ENCODE measurements around the gene DCAF5. TPM values are rescaled to one million over a fixed set of nuclear protein-coding genes. Genes with fewer than 3 reads are reported as not detected.
"Not testable (repeated sequence)": the region's sequence is repeated elsewhere in the genome, so short reads cannot be mapped to it uniquely, and the experiment has no call there.

DCAF5 gene
- total and polyA plus RNA-seq, 4 experiments from 2014 or later, result 54.4 to 75.7 (median 71.4) TPM

GRCh38 chr14:69079188-69079742 lies 73.7 kb downstream of the DCAF5 start:
- peaks cover 58 to 69% of the 10 kb centered on the region in 2 donors for H3K36me3 Mint-ChIP-seq
- Histone ChIP-seq H3K27ac (ENCODE audit: low read depth, low read length) (no peak overlapping the region), H3K36me3 (ENCODE audit: insufficient read depth, low read length) (peaks cover 17% of the 10 kb centered on the region), H3K4me1 (ENCODE audit: insufficient read depth, low read length) (no peaks in the 10 kb centered on the region), H3K4me3 (ENCODE audit: low read length in 2 of 2) (no peak overlapping the region), H3K9me3 (ENCODE audit: control insufficient read depth in 1 of 2, low read length in 2 of 2) (no peaks in the 10 kb centered on the region), H3K27me3 (ENCODE audit: insufficient read depth, low read length) (no peaks in the 10 kb centered on the region)
- no peaks in the 10 kb centered on the region for H3K27me3 Mint-ChIP-seq
- intact Hi-C loops (cut with micrococcal nuclease), result no loop called here
- H3K4me3 Mint-ChIP-seq, result no peak overlapping the region
- H3K27ac Mint-ChIP-seq, result peak overlapping the region in 2 of 7 donors; percentile 11 to 32
- peaks cover 7 to 13% (median 10%) of the 10 kb centered on the region in 4 donors for H3K4me1 Mint-ChIP-seq
- H3K9me3 Mint-ChIP-seq, result no peaks in the 10 kb centered on the region
- ChIA-PET POLR2A (ENCODE audit: partially characterized antibody) (no interaction called here), CTCF (ENCODE audit: partially characterized antibody) (interaction anchor here (0.5 to 1.4 kb wide), 4 partner anchors 12 to 209 kb away, joined by 3 to 5 read pairs (median 4); no protein-coding TSS in a partner anchor)
- no peak for DNase-seq

GRCh38 chr14:69077841-69078240 lies 75.1 kb downstream of the DCAF5 start:
- intact Hi-C loops (cut with micrococcal nuclease), result no loop called here
- POLR2A ChIA-PET (ENCODE audit: partially characterized antibody), result no interaction called here
- CTCF ChIA-PET (ENCODE audit: partially characterized antibody), result no interaction called here
- peak overlapping the region in 1 of 7 donors; percentile 61 for H3K27ac Mint-ChIP-seq
- no peaks in the 10 kb centered on the region for H3K9me3 ChIP-seq (ENCODE audit: control insufficient read depth in 1 of 2, low read length in 2 of 2)
- peaks cover 17% of the 10 kb centered on the region for H3K36me3 ChIP-seq (ENCODE audit: insufficient read depth, low read length)
- H3K27me3 Mint-ChIP-seq, result no peaks in the 10 kb centered on the region
- peaks cover 57 to 71% of the 10 kb centered on the region in 2 donors for H3K36me3 Mint-ChIP-seq
- H3K4me1 ChIP-seq (ENCODE audit: insufficient read depth, low read length), result no peaks in the 10 kb centered on the region
- H3K27ac ChIP-seq (ENCODE audit: low read depth, low read length), result no peak overlapping the region
- no peak for DNase-seq
- no peaks in the 10 kb centered on the region for H3K27me3 ChIP-seq (ENCODE audit: insufficient read depth, low read length)
- H3K4me3 ChIP-seq (ENCODE audit: low read length in 2 of 2), result no peak overlapping the region
- H3K4me3 Mint-ChIP-seq, result no peak overlapping the region
- no peaks in the 10 kb centered on the region for H3K9me3 Mint-ChIP-seq
- H3K4me1 Mint-ChIP-seq, result peaks cover 0 to 16% (median 8%) of the 10 kb centered on the region in 4 donors

DNA sequence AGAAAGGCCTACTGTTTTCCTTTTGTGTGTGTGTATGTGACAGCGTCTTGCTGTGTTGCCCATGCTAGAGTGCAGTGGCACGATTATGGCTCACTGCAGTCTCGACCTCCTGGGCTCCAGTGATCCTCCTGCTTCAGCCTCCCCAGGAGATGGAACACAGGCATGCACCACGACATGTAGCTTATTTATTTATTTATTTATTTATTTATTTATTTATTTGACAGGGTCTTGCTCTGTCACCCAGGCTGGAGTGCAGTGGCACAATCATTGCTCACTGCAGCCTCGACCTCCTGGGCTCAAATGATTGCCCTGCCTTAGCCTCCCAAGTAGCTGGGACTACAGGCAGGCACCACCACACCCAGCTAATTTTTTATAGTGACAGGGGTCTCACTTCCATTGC lies 75.7 kb downstream of the DCAF5 start:
- POLR2A ChIA-PET (ENCODE audit: partially characterized antibody); H3K4me3 Mint-ChIP-seq; H3K4me3 ChIP-seq (ENCODE audit: low read length in 2 of 2); H3K9me3 Mint-ChIP-seq; CTCF ChIA-PET (ENCODE audit: partially characterized antibody); intact Hi-C loops (cut with micrococcal nuclease); H3K27ac ChIP-seq (ENCODE audit: low read depth, low read length); H3K27me3 ChIP-seq (ENCODE audit: insufficient read depth, low read length); H3K27me3 Mint-ChIP-seq; DNase-seq; H3K4me1 ChIP-seq (ENCODE audit: insufficient read depth, low read length); H3K27ac Mint-ChIP-seq; H3K9me3 ChIP-seq (ENCODE audit: control insufficient read depth in 1 of 2, low read length in 2 of 2): not testable (repeated sequence)
- H3K36me3 ChIP-seq (ENCODE audit: insufficient read depth, low read length), result peaks cover 20% of the 10 kb centered on the region
- peaks cover 0 to 16% (median 8%) of the 10 kb centered on the region in 4 donors for H3K4me1 Mint-ChIP-seq
- peaks cover 58 to 71% of the 10 kb centered on the region in 2 donors for H3K36me3 Mint-ChIP-seq

- DNase-seq, result no peak
- intact Hi-C loops (cut with micrococcal nuclease), result no loop called here
- H3K36me3 Mint-ChIP-seq, result peaks cover 56 to 70% of the 10 kb centered on the region in 2 donors
These were observed 76.6 kb downstream of the DCAF5 start for GRCh38 chr14:69076341-69076740.

GRCh38 chr14:69073915-69074314 lies 79.0 kb downstream of the DCAF5 start:
- H3K9me3 Mint-ChIP-seq, result no peaks in the 10 kb centered on the region
- H3K4me3 Mint-ChIP-seq, result no peak overlapping the region
- Histone ChIP-seq H3K4me1 (ENCODE audit: insufficient read depth, low read length) (no peaks in the 10 kb centered on the region), H3K27ac (ENCODE audit: low read depth, low read length) (no peak overlapping the region), H3K27me3 (ENCODE audit: insufficient read depth, low read length) (no peaks in the 10 kb centered on the region), H3K9me3 (ENCODE audit: control insufficient read depth in 1 of 2, low read length in 2 of 2) (no peaks in the 10 kb centered on the region), H3K36me3 (ENCODE audit: insufficient read depth, low read length) (peaks cover 13% of the 10 kb centered on the region), H3K4me3 (ENCODE audit: low read length in 2 of 2) (no peak overlapping the region)
- DNase-seq, result no peak
- peaks cover 0 to 10% (median 3%) of the 10 kb centered on the region in 4 donors for H3K4me1 Mint-ChIP-seq
- H3K27me3 Mint-ChIP-seq, result no peaks in the 10 kb centered on the region
- intact Hi-C loops (cut with micrococcal nuclease), result no loop called here
- H3K36me3 Mint-ChIP-seq, result peaks cover 44 to 74% of the 10 kb centered on the region in 2 donors
- CTCF ChIA-PET (ENCODE audit: partially characterized antibody), result interaction anchor here (1.0 to 1.4 kb wide), 2 partner anchors 10 to 16 kb away, joined by 4 to 5 read pairs; no protein-coding TSS in a partner anchor
- no peak overlapping the region for H3K27ac Mint-ChIP-seq
- POLR2A ChIA-PET (ENCODE audit: partially characterized antibody), result no interaction called here

More at GRCh38 chr14:69076341-69076740, 76.6 kb downstream of the DCAF5 start:
- no peaks in the 10 kb centered on the region for H3K27me3 Mint-ChIP-seq
- no peak overlapping the region for H3K27ac Mint-ChIP-seq
- CTCF ChIA-PET (ENCODE audit: partially characterized antibody), result no interaction called here
- H3K9me3 ChIP-seq (ENCODE audit: control insufficient read depth in 1 of 2, low read length in 2 of 2), result no peaks in the 10 kb centered on the region
- no peak overlapping the region for H3K4me3 ChIP-seq (ENCODE audit: low read length in 2 of 2)
- no peak overlapping the region for H3K27ac ChIP-seq (ENCODE audit: low read depth, low read length)
- no peaks in the 10 kb centered on the region for H3K4me1 ChIP-seq (ENCODE audit: insufficient read depth, low read length)
- no peaks in the 10 kb centered on the region for H3K27me3 ChIP-seq (ENCODE audit: insufficient read depth, low read length)
- no peak overlapping the region for H3K4me3 Mint-ChIP-seq
- H3K4me1 Mint-ChIP-seq, result peaks cover 0 to 16% (median 6%) of the 10 kb centered on the region in 4 donors
- H3K9me3 Mint-ChIP-seq, result no peaks in the 10 kb centered on the region
- H3K36me3 ChIP-seq (ENCODE audit: insufficient read depth, low read length), result peaks cover 15% of the 10 kb centered on the region
- POLR2A ChIA-PET (ENCODE audit: partially characterized antibody), result no interaction called here

GRCh38 chr14:69073429-69073828 lies 79.5 kb downstream of the DCAF5 start:
- Mint-ChIP-seq H3K9me3 (no peaks in the 10 kb centered on the region), H3K27me3 (no peaks in the 10 kb centered on the region), H3K27ac (peak overlapping the region in 1 of 7 donors; percentile 16), H3K36me3 (peaks cover 41 to 77% of the 10 kb centered on the region in 2 donors), H3K4me1 (peaks cover 0 to 10% (median 1%) of the 10 kb centered on the region in 4 donors), H3K4me3 (no peak overlapping the region)
- no peaks in the 10 kb centered on the region for H3K27me3 ChIP-seq (ENCODE audit: insufficient read depth, low read length)
- intact Hi-C loops (cut with micrococcal nuclease), result no loop called here
- ChIA-PET POLR2A (ENCODE audit: partially characterized antibody) (no interaction called here), CTCF (ENCODE audit: partially characterized antibody) (interaction anchor here (1.0 to 1.4 kb wide), 2 partner anchors 11 to 17 kb away, joined by 4 to 5 read pairs; no protein-coding TSS in a partner anchor)
- no peak overlapping the region for H3K4me3 ChIP-seq (ENCODE audit: low read length in 2 of 2)
- no peaks in the 10 kb centered on the region for H3K4me1 ChIP-seq (ENCODE audit: insufficient read depth, low read length)
- H3K36me3 ChIP-seq (ENCODE audit: insufficient read depth, low read length), result peaks cover 13% of the 10 kb centered on the region
- H3K27ac ChIP-seq (ENCODE audit: low read depth, low read length), result no peak overlapping the region
- DNase-seq, result no peak
- no peaks in the 10 kb centered on the region for H3K9me3 ChIP-seq (ENCODE audit: control insufficient read depth in 1 of 2, low read length in 2 of 2)

DNA sequence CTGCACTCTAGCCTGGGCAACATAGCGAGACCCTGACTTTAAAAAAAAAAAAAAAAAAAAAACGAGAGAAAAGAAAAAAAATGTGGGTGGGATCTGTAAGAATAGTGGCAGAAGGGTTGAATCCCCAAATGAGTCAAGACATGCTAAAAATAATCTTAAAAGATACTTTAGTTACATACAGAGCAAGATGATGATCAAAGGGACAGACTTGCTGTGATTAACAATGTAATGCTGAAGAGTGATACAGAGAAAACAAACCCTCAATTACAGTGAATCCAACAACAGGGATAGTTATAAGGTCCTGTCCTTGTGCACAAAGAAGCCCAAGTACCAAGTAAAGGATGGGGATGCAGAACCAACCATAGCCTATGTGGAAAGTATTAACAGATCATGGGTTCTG lies 80.3 kb downstream of the DCAF5 start:
- peaks cover 0 to 10% (median under 1%) of the 10 kb centered on the region in 4 donors for H3K4me1 Mint-ChIP-seq
- intact Hi-C loops (cut with micrococcal nuclease), result no loop called here

More for the DNA sequence above, 80.3 kb downstream of the DCAF5 start:
- DNase-seq, result no peak
- POLR2A ChIA-PET (ENCODE audit: partially characterized antibody), result no interaction called here
- H3K27ac ChIP-seq (ENCODE audit: low read depth, low read length), result no peak overlapping the region
- no peaks in the 10 kb centered on the region for H3K9me3 Mint-ChIP-seq
- no peaks in the 10 kb centered on the region for H3K27me3 ChIP-seq (ENCODE audit: insufficient read depth, low read length)
- CTCF ChIA-PET (ENCODE audit: partially characterized antibody), result no interaction called here
- no peaks in the 10 kb centered on the region for H3K9me3 ChIP-seq (ENCODE audit: control insufficient read depth in 1 of 2, low read length in 2 of 2)
- peaks cover 18% of the 10 kb centered on the region for H3K36me3 ChIP-seq (ENCODE audit: insufficient read depth, low read length)
- H3K36me3 Mint-ChIP-seq, result peaks cover 43 to 80% of the 10 kb centered on the region in 2 donors
- no peak overlapping the region for H3K4me3 Mint-ChIP-seq
- H3K27ac Mint-ChIP-seq, result no peak overlapping the region
- no peaks in the 10 kb centered on the region for H3K4me1 ChIP-seq (ENCODE audit: insufficient read depth, low read length)
- no peaks in the 10 kb centered on the region for H3K27me3 Mint-ChIP-seq
- no peak overlapping the region for H3K4me3 ChIP-seq (ENCODE audit: low read length in 2 of 2)
